ENCODE data around the gene DOK7. TPM values are rescaled to one million over a fixed set of nuclear protein-coding genes. Genes with fewer than 3 reads are reported as not detected.

DOK7 gene
- total RNA-seq, 5 donors from 2014 or later (not counting 1 experiment from before 2014, with no cell fraction given): 0.22 to 0.58 (median 0.36) TPM; not detected in 2

DNA sequence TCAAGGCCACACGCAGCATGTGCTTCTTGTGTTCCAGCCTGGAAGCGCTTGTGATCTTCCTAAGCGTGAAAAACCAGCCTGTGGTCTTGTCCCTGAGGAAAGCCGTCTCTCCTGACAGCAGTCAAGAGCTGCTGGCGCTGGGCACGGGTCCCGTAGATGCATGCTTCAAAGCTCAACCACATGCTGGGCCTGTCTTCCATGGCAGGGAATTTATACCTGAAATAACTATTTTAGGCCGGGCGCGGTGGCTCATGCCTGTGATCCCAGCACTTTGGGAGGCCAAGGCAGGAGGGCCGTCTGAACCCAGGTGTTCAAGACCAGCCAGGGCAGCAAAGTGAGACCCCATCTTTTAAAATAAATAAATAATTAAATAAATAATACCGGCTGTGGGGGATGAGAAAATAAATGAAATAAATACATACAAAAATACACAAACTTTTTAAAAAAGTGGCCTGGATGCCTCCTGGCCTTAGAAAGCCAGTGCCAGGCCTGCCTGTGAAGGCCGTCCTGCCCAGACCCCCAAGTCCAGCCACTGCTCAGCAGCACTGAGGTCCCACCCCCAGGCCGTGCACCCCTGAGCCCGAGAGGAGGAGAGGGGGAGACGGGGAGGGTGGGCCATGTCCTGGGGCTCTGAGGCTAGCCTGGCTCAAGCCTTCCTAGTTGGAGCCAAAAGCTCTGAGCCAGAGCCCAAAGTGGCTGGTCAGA, 58.7 kb downstream of the DOK7 start:
- ATAC-seq (replicated peaks in 1 of 4): no peak
- no peaks in the 10 kb centered on the region for H3K27me3 Mint-ChIP-seq
- POLR2A ChIA-PET: no interaction called here
- H3K27me3 ChIP-seq (replicated peaks in 1 of 2; ENCODE audit: control insufficient read depth in 2 of 2, extremely low read depth in 1 of 2, insufficient read depth in 2 of 2, low read length in 1 of 2): no peaks in the 10 kb centered on the region
- H3K36me3 ChIP-seq (ENCODE audit: control insufficient read depth in 2 of 2, extremely low read depth in 1 of 2, insufficient read depth in 1 of 2, low read length in 1 of 2): peaks cover 22 to 82% of the 10 kb centered on the region in 2 donors
- H3K36me3 Mint-ChIP-seq: peaks cover 16% of the 10 kb centered on the region
- no peak overlapping the region for H3K27ac ChIP-seq (ENCODE audit: low read length)
- WGBS (ENCODE audit: insufficient coverage): 98% methylated on average over 12 of the region's 16 CpGs
- H3K4me3 ChIP-seq (ENCODE audit: control insufficient read depth in 1 of 2, extremely low read depth in 1 of 2, low read length in 1 of 2): no peak overlapping the region
- no peaks in the 10 kb centered on the region for H3K9me3 Mint-ChIP-seq
- CTCF ChIA-PET: no interaction called here
- DNase-seq: no peak
- H3K4me3 Mint-ChIP-seq: no peak overlapping the region
- peaks cover 4 to 5% (median 4%) of the 10 kb centered on the region in 3 donors for H3K4me1 Mint-ChIP-seq
- H3K27ac Mint-ChIP-seq: no peak overlapping the region
- H3K4me1 ChIP-seq (ENCODE audit: control insufficient read depth in 1 of 2, extremely low read depth in 1 of 2, insufficient read depth in 2 of 2, low read length in 2 of 2): no peaks in the 10 kb centered on the region
- no peaks in the 10 kb centered on the region for H3K9me3 ChIP-seq

DNA sequence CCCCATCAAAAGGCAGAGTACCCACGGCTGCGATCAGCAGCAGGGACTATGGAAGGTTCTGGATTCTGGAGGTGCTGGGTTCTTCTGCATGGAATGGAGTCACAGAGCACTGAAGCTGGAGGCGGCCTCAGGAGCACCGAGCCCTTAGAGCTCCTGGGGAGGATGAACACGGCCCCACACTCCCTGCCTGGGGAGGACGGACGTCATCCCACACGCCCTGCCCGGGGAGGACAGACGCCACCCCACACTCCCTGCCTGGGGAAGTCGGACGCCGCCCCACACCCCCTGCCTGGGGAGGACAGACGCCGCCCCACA, 59.2 kb downstream of the DOK7 start:
- Mint-ChIP-seq H3K4me1 (peaks cover 6 to 8% (median 7%) of the 10 kb centered on the region in 3 donors), H3K27ac (no peak overlapping the region), H3K4me3 (no peak overlapping the region), H3K36me3 (peaks cover 14% of the 10 kb centered on the region), H3K27me3 (no peaks in the 10 kb centered on the region), H3K9me3 (no peaks in the 10 kb centered on the region)
- WGBS (ENCODE audit: insufficient coverage): 88% methylated on average over 8 of the region's 15 CpGs
- H3K4me1 ChIP-seq (ENCODE audit: control insufficient read depth in 1 of 2, extremely low read depth in 1 of 2, insufficient read depth in 2 of 2, low read length in 2 of 2): peaks cover 0 to 2% of the 10 kb centered on the region in 2 experiments
- H3K27ac ChIP-seq (ENCODE audit: low read length): no peak overlapping the region
- H3K9me3 ChIP-seq: no peaks in the 10 kb centered on the region
- no peak overlapping the region for H3K4me3 ChIP-seq (ENCODE audit: control insufficient read depth in 1 of 2, extremely low read depth in 1 of 2, low read length in 1 of 2)
- ATAC-seq (replicated peaks in 1 of 4): no peak
- POLR2A ChIA-PET: no interaction called here
- DNase-seq: no peak
- peaks cover 22 to 80% of the 10 kb centered on the region in 2 donors for H3K36me3 ChIP-seq (ENCODE audit: control insufficient read depth in 2 of 2, extremely low read depth in 1 of 2, insufficient read depth in 1 of 2, low read length in 1 of 2)
- CTCF ChIA-PET: no interaction called here
- H3K27me3 ChIP-seq (replicated peaks in 1 of 2; ENCODE audit: control insufficient read depth in 2 of 2, extremely low read depth in 1 of 2, insufficient read depth in 2 of 2, low read length in 1 of 2): no peaks in the 10 kb centered on the region

DNA sequence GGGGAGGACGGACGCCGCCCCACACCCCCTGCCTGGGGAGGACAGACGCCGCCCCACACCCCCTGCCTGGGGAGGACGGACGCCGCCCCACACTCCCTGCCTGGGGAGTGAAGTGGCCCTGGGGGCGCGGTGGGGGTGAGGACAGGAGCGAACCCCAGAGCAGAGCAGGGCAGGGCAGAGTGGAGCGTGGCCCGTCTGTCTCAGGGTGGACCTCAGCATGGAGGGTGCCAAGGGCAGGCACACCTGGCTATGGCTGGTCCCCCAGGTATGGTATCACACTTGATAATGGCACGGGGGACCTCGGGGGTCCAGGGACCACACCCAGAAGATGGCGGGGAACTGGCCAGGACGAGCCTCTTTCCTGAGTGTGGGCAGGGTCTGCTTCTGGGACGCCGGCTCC, 59.5 kb downstream of the DOK7 start:
- CTCF ChIA-PET: no interaction called here
- Mint-ChIP-seq H3K4me1 (peaks cover 9 to 10% (median 10%) of the 10 kb centered on the region in 3 donors), H3K36me3 (peaks cover 11% of the 10 kb centered on the region), H3K9me3 (no peaks in the 10 kb centered on the region), H3K27me3 (no peaks in the 10 kb centered on the region), H3K4me3 (no peak overlapping the region), H3K27ac (no peak overlapping the region)
- no peaks in the 10 kb centered on the region for H3K9me3 ChIP-seq
- POLR2A ChIA-PET: no interaction called here
- DNase-seq (no peak), ATAC-seq (replicated peaks in 1 of 4) (no peak)
- H3K27me3 ChIP-seq (replicated peaks in 1 of 2; ENCODE audit: control insufficient read depth in 2 of 2, extremely low read depth in 1 of 2, insufficient read depth in 2 of 2, low read length in 1 of 2): no peaks in the 10 kb centered on the region
- peaks cover 22 to 77% of the 10 kb centered on the region in 2 donors for H3K36me3 ChIP-seq (ENCODE audit: control insufficient read depth in 2 of 2, extremely low read depth in 1 of 2, insufficient read depth in 1 of 2, low read length in 1 of 2)
- over 99% methylated on average over 14 of the region's 19 CpGs for WGBS (ENCODE audit: insufficient coverage)
- peaks cover 0 to 6% of the 10 kb centered on the region in 2 experiments for H3K4me1 ChIP-seq (ENCODE audit: control insufficient read depth in 1 of 2, extremely low read depth in 1 of 2, insufficient read depth in 2 of 2, low read length in 2 of 2)
- no peak overlapping the region for H3K27ac ChIP-seq (ENCODE audit: low read length)
- no peak overlapping the region for H3K4me3 ChIP-seq (ENCODE audit: control insufficient read depth in 1 of 2, extremely low read depth in 1 of 2, low read length in 1 of 2)

DNA sequence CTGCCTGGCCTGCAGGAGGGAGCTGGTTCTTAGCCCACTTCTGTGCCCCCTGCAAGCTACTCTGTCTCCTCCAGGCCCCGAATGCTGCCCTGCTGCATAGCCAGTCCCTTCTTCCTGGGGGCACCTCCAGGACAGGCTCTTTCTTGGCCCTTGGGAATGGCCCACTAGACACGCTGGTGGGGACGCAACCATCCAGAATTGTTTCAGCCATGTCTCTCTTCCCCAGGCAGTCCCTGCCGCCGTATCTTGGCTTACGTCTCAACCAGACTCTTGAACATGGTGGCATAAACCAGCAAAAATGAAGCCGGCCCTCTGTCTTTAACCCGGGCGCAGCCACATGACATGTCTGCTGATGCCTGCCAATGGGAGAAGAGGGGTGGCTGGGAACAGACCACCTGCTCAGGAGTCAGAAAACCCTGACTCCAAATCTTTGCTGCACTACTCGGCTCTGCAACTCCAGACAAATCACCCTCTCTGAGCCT, 60.1 kb downstream of the DOK7 start:
- no peak for DNase-seq
- Histone ChIP-seq H3K36me3 (ENCODE audit: control insufficient read depth in 2 of 2, extremely low read depth in 1 of 2, insufficient read depth in 1 of 2, low read length in 1 of 2) (peaks cover 19 to 78% of the 10 kb centered on the region in 2 donors), H3K27ac (ENCODE audit: low read length) (no peak overlapping the region), H3K27me3 (replicated peaks in 1 of 2; ENCODE audit: control insufficient read depth in 2 of 2, extremely low read depth in 1 of 2, insufficient read depth in 2 of 2, low read length in 1 of 2) (no peaks in the 10 kb centered on the region), H3K9me3 (no peaks in the 10 kb centered on the region), H3K4me1 (ENCODE audit: control insufficient read depth in 1 of 2, extremely low read depth in 1 of 2, insufficient read depth in 2 of 2, low read length in 2 of 2) (peaks cover 0 to 11% of the 10 kb centered on the region in 2 experiments), H3K4me3 (ENCODE audit: control insufficient read depth in 1 of 2, extremely low read depth in 1 of 2, low read length in 1 of 2) (no peak overlapping the region)
- Mint-ChIP-seq H3K27me3 (no peaks in the 10 kb centered on the region), H3K9me3 (no peaks in the 10 kb centered on the region), H3K36me3 (peaks cover 11% of the 10 kb centered on the region), H3K27ac (no peak overlapping the region), H3K4me1 (peaks cover 14 to 16% (median 14%) of the 10 kb centered on the region in 3 donors), H3K4me3 (no peak overlapping the region)
- no peak for ATAC-seq (replicated peaks in 1 of 4)
- WGBS (ENCODE audit: insufficient coverage): 94% methylated on average over 9 of the region's 10 CpGs
- CTCF ChIA-PET: no interaction called here
- POLR2A ChIA-PET: no interaction called here

DNA sequence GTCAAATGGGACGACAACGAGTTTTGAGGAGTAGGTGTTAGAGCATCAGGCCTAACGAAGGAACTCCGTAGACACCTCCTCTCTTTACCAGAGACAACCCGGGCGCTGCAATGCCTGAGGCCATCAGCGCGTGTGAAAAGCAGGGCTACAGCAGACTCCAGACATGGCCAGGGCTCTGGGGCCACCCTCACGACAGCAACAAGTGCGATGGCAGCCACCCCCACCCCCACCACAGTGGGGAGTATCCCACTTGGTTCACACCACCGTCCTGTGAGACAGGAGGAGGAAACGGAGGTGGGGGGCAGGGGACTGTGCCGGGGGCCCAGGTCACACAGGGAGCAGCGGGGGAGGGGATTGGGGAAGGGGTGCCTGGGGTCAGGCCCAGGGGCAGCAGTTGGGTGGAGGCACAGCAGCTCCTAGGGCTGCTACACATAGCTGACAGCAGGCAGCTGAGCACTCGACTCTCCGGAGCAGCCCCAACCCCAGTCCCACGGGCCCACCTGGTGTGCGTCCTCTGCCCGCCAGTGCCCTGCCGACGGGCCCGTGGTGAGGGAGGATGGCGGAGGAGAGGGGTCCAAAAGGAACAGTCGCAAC, 60.6 kb downstream of the DOK7 start:
- H3K9me3 ChIP-seq: no peaks in the 10 kb centered on the region
- no peak overlapping the region for H3K4me3 ChIP-seq (ENCODE audit: control insufficient read depth in 1 of 2, extremely low read depth in 1 of 2, low read length in 1 of 2)
- Mint-ChIP-seq H3K4me3 (no peak overlapping the region), H3K9me3 (no peaks in the 10 kb centered on the region), H3K27me3 (no peaks in the 10 kb centered on the region), H3K36me3 (peaks cover 11% of the 10 kb centered on the region), H3K27ac (no peak overlapping the region), H3K4me1 (peaks cover 16 to 19% (median 17%) of the 10 kb centered on the region in 3 donors)
- peaks cover 18 to 78% of the 10 kb centered on the region in 2 donors for H3K36me3 ChIP-seq (ENCODE audit: control insufficient read depth in 2 of 2, extremely low read depth in 1 of 2, insufficient read depth in 1 of 2, low read length in 1 of 2)
- POLR2A ChIA-PET: no interaction called here
- 95% methylated on average over 13 of the region's 24 CpGs for WGBS (ENCODE audit: insufficient coverage)
- H3K27ac ChIP-seq (ENCODE audit: low read length): no peak overlapping the region
- peaks cover 0 to 17% of the 10 kb centered on the region in 2 experiments for H3K4me1 ChIP-seq (ENCODE audit: control insufficient read depth in 1 of 2, extremely low read depth in 1 of 2, insufficient read depth in 2 of 2, low read length in 2 of 2)
- CTCF ChIA-PET: no interaction called here
- ATAC-seq (replicated peaks in 1 of 4) (no peak), DNase-seq (no peak)
- no peaks in the 10 kb centered on the region for H3K27me3 ChIP-seq (replicated peaks in 1 of 2; ENCODE audit: control insufficient read depth in 2 of 2, extremely low read depth in 1 of 2, insufficient read depth in 2 of 2, low read length in 1 of 2)

DNA sequence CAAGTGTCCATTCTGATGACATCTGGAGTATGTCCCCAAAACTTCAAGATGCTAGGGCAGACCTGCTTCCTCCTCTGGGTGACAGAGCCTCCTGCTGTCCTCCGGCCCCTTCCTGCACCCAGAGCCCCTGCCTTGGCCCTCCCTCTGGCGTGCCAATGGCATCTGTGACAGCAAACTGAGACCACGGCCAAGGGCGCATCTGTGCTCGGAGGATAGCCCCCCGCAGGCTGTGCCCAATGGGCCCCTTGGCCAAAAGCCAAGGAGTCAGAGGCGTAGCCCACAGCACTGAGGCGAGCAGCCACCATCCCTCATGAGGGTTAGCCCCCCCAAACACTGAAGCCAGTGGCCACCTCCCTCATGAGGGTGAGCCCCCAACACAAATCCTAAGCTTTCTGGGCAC, 61.2 kb downstream of the DOK7 start:
- POLR2A ChIA-PET: no interaction called here
- H3K36me3 Mint-ChIP-seq: peaks cover 11% of the 10 kb centered on the region

More for the DNA sequence above, 61.2 kb downstream of the DOK7 start:
- CTCF ChIA-PET: no interaction called here
- Mint-ChIP-seq H3K27me3 (no peaks in the 10 kb centered on the region), H3K27ac (no peak overlapping the region), H3K4me1 (peaks cover 17 to 20% (median 19%) of the 10 kb centered on the region in 3 donors), H3K4me3 (no peak overlapping the region), H3K9me3 (no peaks in the 10 kb centered on the region)
- H3K27me3 ChIP-seq (replicated peaks in 1 of 2; ENCODE audit: control insufficient read depth in 2 of 2, extremely low read depth in 1 of 2, insufficient read depth in 2 of 2, low read length in 1 of 2): no peaks in the 10 kb centered on the region
- WGBS (ENCODE audit: insufficient coverage): 95% methylated on average over 8 of the region's 8 CpGs
- no peak overlapping the region for H3K4me3 ChIP-seq (ENCODE audit: control insufficient read depth in 1 of 2, extremely low read depth in 1 of 2, low read length in 1 of 2)
- no peaks in the 10 kb centered on the region for H3K9me3 ChIP-seq
- no peak overlapping the region for H3K27ac ChIP-seq (ENCODE audit: low read length)
- H3K36me3 ChIP-seq (ENCODE audit: control insufficient read depth in 2 of 2, extremely low read depth in 1 of 2, insufficient read depth in 1 of 2, low read length in 1 of 2): peaks cover 13 to 74% of the 10 kb centered on the region in 2 donors
- DNase-seq (no peak), ATAC-seq (replicated peaks in 1 of 4) (no peak)
- peaks cover 0 to 20% of the 10 kb centered on the region in 2 experiments for H3K4me1 ChIP-seq (ENCODE audit: control insufficient read depth in 1 of 2, extremely low read depth in 1 of 2, insufficient read depth in 2 of 2, low read length in 2 of 2)

Data from T-cell (primary cell).